Loucy (cell line): ENCODE measurements around the gene ADIPOR2.

Source experiments
- EZH2phosphoT487 ChIP-seq: fragments of 200-600 bp; IDR thresholded peaks from 2 replicates; pipeline ENCODE4 v1.6.1; 2018; ENCODE audit warnings: antibody characterized with exemption, mild to moderate bottlenecking, moderate library complexity, borderline replicate concordance
- TF ChIP-seq, protein P1 (sequence below): fragments of 200-600 bp; sonication (generic); conservative IDR thresholded peaks from 2 replicates; pipeline ENCODE4 v1.5.1; 2014; ENCODE audit warnings: mild to moderate bottlenecking, antibody characterized with exemption, low read length

DNA sequence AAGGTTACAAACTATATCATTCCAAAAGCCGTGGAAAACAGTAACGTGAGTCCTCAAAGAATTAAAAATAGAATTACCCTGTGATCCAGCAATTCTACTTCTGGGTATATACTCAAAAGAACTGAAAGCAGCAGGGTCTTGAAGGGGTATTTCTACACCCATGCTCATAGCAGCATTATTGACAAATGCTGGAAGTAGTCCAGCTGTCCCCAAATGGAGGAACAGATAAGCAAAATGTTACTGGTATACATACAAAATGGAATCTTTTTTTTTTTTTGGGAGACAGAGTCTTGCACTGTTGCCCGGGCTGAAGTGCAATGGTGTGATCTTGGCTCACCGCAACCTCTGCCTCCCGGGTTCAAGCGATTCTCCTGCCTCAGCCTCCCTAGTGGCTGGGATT lies 32.9 kb downstream of the ADIPOR2 start:
- no peak for TF ChIP-seq EZH2phosphoT487
- TF ChIP-seq, protein P1, sequence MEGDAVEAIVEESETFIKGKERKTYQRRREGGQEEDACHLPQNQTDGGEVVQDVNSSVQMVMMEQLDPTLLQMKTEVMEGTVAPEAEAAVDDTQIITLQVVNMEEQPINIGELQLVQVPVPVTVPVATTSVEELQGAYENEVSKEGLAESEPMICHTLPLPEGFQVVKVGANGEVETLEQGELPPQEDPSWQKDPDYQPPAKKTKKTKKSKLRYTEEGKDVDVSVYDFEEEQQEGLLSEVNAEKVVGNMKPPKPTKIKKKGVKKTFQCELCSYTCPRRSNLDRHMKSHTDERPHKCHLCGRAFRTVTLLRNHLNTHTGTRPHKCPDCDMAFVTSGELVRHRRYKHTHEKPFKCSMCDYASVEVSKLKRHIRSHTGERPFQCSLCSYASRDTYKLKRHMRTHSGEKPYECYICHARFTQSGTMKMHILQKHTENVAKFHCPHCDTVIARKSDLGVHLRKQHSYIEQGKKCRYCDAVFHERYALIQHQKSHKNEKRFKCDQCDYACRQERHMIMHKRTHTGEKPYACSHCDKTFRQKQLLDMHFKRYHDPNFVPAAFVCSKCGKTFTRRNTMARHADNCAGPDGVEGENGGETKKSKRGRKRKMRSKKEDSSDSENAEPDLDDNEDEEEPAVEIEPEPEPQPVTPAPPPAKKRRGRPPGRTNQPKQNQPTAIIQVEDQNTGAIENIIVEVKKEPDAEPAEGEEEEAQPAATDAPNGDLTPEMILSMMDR, result no peak
